ENCODE results near the gene PDGFC.

DNA sequence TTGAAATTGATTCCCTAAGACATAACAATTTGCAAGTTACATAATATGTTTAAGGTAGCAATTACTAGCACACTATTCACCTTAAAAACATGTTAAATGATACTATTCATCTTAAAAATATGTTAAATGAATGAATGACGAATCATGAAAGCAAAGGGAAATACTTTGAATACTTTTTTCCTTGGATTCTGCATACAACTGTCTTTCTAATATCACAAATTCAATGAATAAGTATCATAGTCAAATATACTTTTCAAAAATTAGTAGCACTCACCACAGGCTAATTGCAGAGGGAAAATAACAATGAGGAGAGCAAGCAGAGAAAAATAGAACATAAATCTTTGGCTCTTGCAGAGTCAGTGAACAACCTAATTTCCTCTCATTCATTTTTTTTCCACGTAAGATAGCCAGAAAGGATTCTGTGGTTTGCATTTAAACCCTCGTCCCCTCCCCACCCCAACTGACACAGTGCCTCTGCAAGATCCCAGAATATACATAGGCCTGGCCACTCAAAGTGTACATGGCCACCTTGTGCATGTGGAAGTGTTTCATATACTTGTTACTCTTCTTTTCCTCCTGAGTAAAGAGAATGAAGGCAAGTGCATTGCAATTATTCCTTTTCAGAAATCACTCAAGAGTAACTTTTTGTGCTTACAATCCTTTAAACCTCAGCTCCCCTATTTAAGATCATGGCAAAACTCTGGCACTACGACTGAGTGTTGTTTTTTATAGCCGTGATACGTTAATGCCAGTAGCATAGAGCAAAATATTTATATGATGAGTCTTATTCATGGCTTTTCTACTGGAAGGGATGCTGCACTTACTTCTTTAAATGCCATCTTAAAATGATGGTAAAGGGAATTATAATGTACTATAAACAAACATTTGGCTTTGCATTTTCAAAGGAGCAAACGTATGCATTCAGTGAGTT is 236.4 kb downstream of the PDGFC start:
- TF ChIP-seq EZH2 (IDR thresholded peaks at IDR 0.05) (no peak), POLR2AphosphoS5 (IDR thresholded peaks at IDR 0.05; ENCODE audit: borderline replicate concordance, low read depth, low read length) (no peak)
